SK-N-MC (cell line): Measurements from ENCODE around the gene CCT2.
"Not testable (repeated sequence)": the region's sequence is repeated elsewhere in the genome, so short reads cannot be mapped to it uniquely, and the experiment has no call there.

Experiments used
- DNase-seq: peaks from one replicate; pipeline ENCODE4 v3.0.0-alpha.2; 2011; ENCODE audit warnings: low read depth, low spot score
- H3K27ac ChIP-seq: fragments of 200-600 bp; sonication (generic); 2 replicates; pipeline ENCODE4 v1.5.1; 2016; ENCODE audit warnings: mixed run types
- H3K36me3 ChIP-seq: fragments of 200-600 bp; sonication (generic); 2 replicates; pipeline ENCODE4 v1.6.1; 2017; ENCODE audit warnings: antibody characterized with exemption, low read length, mixed read lengths; ENCODE audit not compliant: insufficient read depth
- H3K4me3 ChIP-seq: fragments of 200-600 bp; sonication (generic); 2 replicates; pipeline ENCODE4 v1.5.1; 2016
- H3K9ac ChIP-seq: fragments of 200-600 bp; sonication (generic); 2 replicates; pipeline ENCODE4 v1.8.0; 2017; ENCODE audit warnings: mixed run types, mixed read lengths; ENCODE audit not compliant: insufficient read length
- H3K9me3 ChIP-seq: fragments of 200-600 bp; sonication (generic); 2 replicates; pipeline ENCODE4 v1.6.1; 2017; ENCODE audit warnings: low read depth, mild to moderate bottlenecking, antibody characterized with exemption, low read length, moderate library complexity, mixed read lengths
- EZH2 ChIP-seq: fragments of 200-600 bp; sonication (generic); IDR thresholded peaks from one replicate; pipeline ENCODE4 v1.6.1; 2017; ENCODE audit warnings: antibody characterized with exemption
- FOXP2 ChIP-seq: optimal IDR thresholded peaks from 2 replicates; pipeline ENCODE3; 2011; ENCODE audit warnings: mild to moderate bottlenecking, moderate library complexity; ENCODE audit not compliant: insufficient read depth; ENCODE audit errors: extremely low read length, control extremely low read depth
- POLR2AphosphoS5 ChIP-seq: IDR thresholded peaks from 2 replicates; pipeline ENCODE4 v1.6.1; 2012; ENCODE audit warnings: mild to moderate bottlenecking, low read depth, low read length, borderline replicate concordance

Gene CCT2

GRCh38 chr12:69601962-69602685 lies 16.9 kb downstream of the CCT2 start:
- Histone ChIP-seq H3K4me3 (no peak overlapping the region), H3K9me3 (no peaks in the 10 kb centered on the region), H3K27ac (no peak overlapping the region), H3K36me3 (peaks cover 65% of the 10 kb centered on the region), H3K9ac (no peak overlapping the region)
- DNase-seq = no peak
- TF ChIP-seq EZH2 = no peak
- no peak for TF ChIP-seq POLR2AphosphoS5
- TF ChIP-seq FOXP2 = no peak

DNA sequence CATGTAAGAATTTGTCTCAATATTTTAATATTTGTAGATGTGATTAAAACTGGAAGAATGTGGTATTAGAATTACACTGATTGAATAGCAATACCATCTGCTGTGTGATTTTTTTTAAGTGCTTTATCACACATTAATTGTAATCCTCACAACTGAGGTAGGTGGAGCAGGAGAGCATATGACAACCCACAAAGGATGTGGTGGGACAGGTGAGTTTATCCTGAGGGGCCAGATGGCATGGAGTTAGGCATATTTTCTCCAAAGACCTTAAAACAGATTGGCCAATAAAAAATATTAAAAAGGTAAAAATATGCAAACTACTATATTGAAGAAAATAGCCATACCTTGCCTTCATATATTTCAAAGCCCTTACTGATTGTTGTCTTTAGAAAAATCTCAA lies 17.7 kb downstream of the CCT2 start:
- H3K9me3 ChIP-seq = no peaks in the 10 kb centered on the region
- no peak overlapping the region for H3K4me3 ChIP-seq
- DNase-seq = no peak
- no peak overlapping the region for H3K27ac ChIP-seq
- TF ChIP-seq EZH2 (no peak), FOXP2 (no peak), POLR2AphosphoS5 (no peak)
- peaks cover 56% of the 10 kb centered on the region for H3K36me3 ChIP-seq
- no peak overlapping the region for H3K9ac ChIP-seq

DNA sequence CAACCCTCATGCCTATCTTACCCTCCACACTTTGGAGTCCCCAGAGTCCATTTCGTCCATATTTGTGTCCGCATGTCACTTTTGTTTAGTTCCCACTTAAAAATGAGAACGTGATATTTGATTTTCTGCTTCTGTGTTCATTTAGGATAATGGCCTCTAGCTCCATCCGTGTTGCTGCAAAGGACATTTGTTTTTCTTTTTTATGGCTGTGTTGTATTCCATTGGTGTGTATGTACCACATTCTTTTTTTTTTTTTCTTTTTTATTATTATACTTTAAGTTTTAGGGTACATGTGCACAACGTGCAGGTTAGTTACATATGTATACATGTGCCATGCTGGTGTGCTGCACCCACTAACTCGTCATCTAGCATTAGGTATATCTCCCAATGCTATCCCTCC lies 18.3 kb downstream of the CCT2 start:
- peaks cover 50% of the 10 kb centered on the region for H3K36me3 ChIP-seq
- not testable (repeated sequence) for DNase-seq, H3K4me3 ChIP-seq, H3K27ac ChIP-seq, H3K9ac ChIP-seq, H3K9me3 ChIP-seq

- Histone ChIP-seq H3K36me3 (peaks cover 43% of the 10 kb centered on the region), H3K27ac (0 out of 2 replicates have a peak overlapping the region, but pooled peaks have one; percentile 43)
- H3K9me3 ChIP-seq, DNase-seq, H3K4me3 ChIP-seq, H3K9ac ChIP-seq: not testable (repeated sequence)
Measured at GRCh38 chr12:69604275-69604674, 19.0 kb downstream of the CCT2 start.

GRCh38 chr12:69608114-69608513 lies 22.9 kb downstream of the CCT2 start:
- Histone ChIP-seq H3K4me3 (no peak overlapping the region), H3K27ac (peak overlapping the region; percentile 25; the same call in 1 of the 2 replicates), H3K9me3 (no peaks in the 10 kb centered on the region), H3K9ac (no peak overlapping the region), H3K36me3 (peaks cover 5% of the 10 kb centered on the region)
- DNase-seq = no peak
- TF ChIP-seq FOXP2 = no peak
- no peak for TF ChIP-seq EZH2
- TF ChIP-seq POLR2AphosphoS5 = no peak

GRCh38 chr12:69610126-69610525 lies 24.9 kb downstream of the CCT2 start:
- H3K9me3 ChIP-seq = no peaks in the 10 kb centered on the region
- no peak for TF ChIP-seq FOXP2
- no peak overlapping the region for H3K9ac ChIP-seq
- H3K36me3 ChIP-seq = no peaks in the 10 kb centered on the region
- DNase-seq = no peak
- H3K27ac ChIP-seq = no peak overlapping the region
- H3K4me3 ChIP-seq = no peak overlapping the region

- Histone ChIP-seq H3K27ac (no peak within 1 kb of the TSS), H3K9me3 (no peaks in the 10 kb centered on the region), H3K4me3 (no peak within 1 kb of the TSS), H3K36me3 (no peaks in the 10 kb centered on the region), H3K9ac (no peak within 1 kb of the TSS)
- no peak for DNase-seq
- TF ChIP-seq EZH2 (no peak), POLR2AphosphoS5 (no peak), FOXP2 (no peak)
Measured at GRCh38 chr12:69610729-69611128, 25.5 kb downstream of the CCT2 start, which contains the start of gene LRRC10. Gene LRRC10, minus strand, starts transcription at chr12:69610907. Its CDS starts 69 bp downstream, at chr12:69610838.

GRCh38 chr12:69613351-69613750 lies 28.1 kb downstream of the CCT2 start:
- H3K27ac ChIP-seq = no peak overlapping the region
- DNase-seq = no peak
- TF ChIP-seq FOXP2 (no peak), EZH2 (no peak), POLR2AphosphoS5 (no peak)
- no peak overlapping the region for H3K4me3 ChIP-seq
- no peaks in the 10 kb centered on the region for H3K36me3 ChIP-seq
- no peaks in the 10 kb centered on the region for H3K9me3 ChIP-seq
- H3K9ac ChIP-seq = no peak overlapping the region

- Histone ChIP-seq H3K9ac (no peak overlapping the region), H3K4me3 (no peak overlapping the region), H3K36me3 (no peaks in the 10 kb centered on the region), H3K27ac (no peak overlapping the region), H3K9me3 (no peaks in the 10 kb centered on the region)
- TF ChIP-seq EZH2 (no peak), POLR2AphosphoS5 (no peak), FOXP2 (no peak)
- no peak for DNase-seq
Measured at GRCh38 chr12:69616025-69616424, 30.8 kb downstream of the CCT2 start.
